T follicular helper cell (primary cell): ENCODE results near the gene NOS2.

ENCODE experiments used
- DNase-seq: peaks from one replicate; pipeline ENCODE4 v3.0.0-alpha.2; 2020; ENCODE audit warnings: low read depth

Gene NOS2

DNA sequence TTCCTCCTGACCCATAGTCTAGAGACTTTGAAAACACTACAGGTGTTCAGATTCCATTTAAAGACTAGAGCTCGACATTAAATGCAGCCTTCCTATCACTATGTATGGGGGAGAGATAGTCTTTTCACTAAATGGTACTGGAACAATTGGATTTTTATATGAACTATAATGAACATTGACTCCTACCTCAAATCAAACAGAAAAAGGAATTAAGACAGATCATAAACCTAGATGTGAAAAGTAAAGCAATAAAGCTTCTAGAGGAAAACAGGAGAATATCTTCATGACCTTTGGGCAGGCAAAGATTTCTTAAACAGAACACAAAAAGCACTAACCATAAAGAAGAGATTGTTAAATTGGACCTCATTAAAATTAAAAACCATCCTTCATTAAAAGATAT, 18.8 kb upstream of the NOS2 start:
- DNase-seq: no peak

DNA sequence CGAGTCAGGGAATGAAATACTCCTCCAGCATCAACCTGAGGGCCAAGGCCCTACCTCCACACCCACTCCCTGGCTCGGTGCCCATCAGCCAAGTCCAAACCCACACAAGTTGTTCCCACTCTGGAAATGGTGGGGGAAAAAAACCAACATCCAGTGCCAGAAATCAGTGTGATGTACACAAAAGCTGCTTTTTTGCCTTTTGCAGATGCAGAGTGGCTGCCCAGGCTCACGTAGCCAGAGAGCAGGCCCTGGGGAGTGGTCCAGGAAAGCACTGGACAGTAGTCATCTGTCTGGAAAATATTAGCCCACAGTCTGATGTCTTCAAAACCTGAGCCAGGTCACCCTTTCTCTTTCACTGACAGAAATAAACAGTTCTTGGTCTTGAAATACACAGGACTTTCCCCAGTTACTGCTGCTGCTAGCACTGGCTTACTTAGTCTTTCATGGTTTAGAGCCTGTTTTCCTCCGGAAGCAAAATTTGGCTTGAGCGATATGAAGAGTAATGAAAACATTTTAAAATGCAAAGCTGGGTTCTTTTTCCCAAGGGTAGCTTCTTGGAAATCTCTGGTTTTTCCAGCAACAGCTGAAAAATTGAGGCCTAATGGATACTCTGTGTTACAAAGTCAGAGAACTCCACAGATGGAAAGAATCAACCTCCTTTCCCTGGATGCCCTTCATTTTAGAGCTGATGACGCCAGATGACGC, 18.2 kb upstream of the NOS2 start:
- DNase-seq: no peak

DNA sequence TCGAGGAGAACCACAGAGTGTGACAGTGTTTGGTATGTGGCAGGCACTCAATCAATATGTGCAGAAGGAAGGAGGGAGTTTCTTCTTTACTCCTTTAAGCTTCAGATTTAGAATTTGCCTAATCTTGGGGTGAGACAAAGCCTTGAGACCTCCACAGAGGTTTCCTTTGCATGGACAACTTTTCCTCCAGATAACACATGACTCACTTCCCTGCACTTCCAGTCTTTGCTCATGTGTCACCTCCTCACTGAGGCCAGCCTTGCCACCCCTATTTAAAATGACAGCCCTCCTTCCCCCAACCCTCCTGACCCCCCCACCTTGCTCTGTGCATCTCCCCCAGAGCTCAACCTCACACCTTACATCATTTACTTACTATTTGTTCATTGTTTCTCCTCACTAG, 17.4 kb upstream of the NOS2 start:
- no peak for DNase-seq

DNA sequence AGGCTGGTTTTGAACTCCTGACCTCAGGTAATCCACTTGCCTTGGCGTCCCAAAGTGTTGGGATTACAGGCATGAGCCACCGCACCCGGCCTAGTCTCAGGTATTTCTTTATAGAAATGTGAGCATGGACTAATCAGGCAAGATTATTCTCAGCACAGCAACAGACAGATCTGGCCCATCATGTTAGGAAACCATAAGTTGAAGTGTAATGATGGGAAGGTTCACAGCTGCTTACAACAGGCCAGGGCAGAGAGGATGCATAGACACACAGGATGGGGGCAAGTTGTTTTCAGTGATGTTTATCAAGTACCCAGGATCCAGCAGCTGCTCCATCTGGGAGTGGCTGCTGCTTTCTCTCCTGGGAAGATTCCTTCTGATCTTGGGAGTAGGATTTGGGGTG, 16.6 kb upstream of the NOS2 start:
- no peak for DNase-seq

DNA sequence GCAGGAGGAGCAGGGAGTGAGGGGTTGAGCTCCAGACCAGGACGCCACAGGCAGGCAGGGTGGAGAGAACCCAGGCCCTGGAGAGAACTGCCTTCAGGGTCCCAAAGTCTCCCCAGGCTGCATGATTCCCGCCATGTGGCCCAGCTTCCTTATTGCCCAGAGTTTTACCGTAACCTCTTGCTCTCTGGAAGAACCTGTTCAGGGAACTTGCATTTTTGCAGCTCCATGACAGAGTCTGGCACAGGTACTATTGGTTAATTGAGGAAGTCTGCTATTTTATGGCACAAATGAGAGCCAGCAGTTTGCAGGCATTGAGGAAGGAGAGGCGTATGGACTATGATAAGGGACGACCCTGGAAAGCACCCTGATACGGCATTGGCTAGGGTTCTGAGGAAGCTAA, 11.6 kb upstream of the NOS2 start:
- DNase-seq: no peak

DNA sequence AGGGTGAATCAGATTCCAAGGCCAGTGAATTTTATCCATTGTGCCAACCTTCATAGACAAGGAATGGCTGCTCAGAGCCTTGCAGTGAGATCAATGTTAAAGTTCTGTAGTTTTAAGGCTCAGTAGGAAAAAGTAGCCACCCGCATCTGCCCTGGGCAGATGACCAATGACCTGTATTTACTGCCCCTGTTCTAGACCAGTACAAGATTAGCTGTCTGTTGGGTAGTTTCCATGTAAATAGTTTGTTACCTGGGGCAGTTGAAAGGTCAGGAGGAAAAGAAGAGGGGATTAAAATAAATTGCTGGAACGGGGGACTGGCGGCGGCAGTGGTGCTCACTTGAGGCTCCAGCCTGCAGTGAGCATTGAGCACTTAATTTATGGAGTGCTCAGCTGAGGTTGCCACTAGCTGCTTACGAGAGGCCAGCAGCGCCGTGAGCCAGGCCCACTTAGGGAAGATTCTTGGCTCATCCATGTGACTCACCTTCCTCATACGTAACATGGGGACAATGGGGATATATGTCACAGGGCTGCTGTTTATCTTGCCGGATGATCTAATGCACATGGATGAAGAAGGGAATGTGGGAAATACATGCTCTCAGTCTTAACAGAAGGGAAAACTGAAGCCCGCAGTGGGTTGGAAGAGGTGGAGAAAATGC, 10.7 kb upstream of the NOS2 start:
- DNase-seq: no peak

DNA sequence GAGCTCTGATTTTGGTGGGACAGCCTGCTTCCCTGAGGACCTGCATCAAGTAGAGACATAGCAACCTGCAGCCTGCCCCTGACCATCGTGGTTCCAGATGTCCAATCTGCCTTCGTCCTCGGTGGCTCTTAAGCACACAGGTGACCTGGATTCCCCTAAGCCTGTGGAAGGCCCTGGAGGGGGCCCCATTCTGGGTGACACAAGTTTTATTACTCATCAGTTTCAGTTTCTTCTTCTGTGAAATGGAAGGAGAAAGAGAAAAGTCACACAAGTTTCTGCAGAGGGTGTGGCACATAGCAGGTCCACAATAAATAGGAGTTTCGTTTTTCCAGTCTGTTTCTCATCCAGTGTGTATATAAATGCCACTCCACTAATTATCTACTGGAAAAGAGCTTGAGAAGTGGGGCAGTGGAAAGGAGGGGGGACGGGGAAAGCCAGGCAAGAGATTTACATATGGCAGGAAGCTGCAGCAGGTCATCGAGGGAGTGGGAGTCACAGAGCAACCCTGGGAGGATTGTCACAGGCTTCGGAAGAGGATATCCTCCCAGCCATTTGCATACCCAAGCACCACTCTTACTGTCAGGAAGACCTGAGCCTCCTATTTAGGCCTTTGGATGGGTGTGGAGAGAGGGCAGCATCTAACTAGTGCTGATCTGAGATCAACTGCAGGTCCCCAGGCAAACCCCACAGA, 10.0 kb upstream of the NOS2 start:
- DNase-seq: no peak

DNA sequence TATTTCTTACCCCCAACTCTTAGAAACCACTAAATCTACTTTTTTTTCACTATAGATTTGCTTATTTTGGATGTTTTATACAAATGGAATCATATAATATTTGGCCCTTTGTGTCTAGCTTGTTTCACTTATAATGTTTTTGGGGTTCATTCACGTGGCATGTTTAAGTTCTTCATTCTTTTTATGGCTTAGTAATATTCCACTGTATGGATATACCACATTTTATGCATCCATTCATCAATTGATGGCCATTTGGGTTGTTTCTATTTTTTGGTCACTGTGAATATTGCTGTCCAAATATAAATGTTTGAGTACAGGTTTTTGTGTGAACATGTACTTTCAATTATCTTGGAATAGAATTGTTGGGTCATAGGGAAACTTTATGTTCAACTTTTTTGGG, 9.2 kb upstream of the NOS2 start:
- DNase-seq: no peak

DNA sequence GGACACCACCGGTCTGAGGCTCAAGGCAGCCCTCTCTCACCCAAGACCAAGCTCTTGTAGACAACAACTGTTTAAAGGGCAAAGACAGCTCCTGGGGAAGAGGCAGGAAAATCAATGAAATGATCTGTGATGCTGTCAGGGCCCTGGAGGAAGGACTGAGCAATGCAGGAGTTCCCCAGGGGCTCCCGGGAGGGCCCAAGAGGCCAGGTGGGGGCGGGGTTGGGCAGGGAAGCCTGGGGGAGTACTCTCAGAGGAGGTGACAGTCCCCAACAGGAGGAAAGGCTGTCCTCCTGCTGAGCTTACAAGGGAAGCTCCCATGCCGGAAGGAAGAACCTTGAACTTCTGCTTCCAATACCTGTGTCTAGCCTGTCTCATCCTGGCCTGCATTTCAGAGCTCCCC, 8.3 kb upstream of the NOS2 start:
- no peak for DNase-seq

DNA sequence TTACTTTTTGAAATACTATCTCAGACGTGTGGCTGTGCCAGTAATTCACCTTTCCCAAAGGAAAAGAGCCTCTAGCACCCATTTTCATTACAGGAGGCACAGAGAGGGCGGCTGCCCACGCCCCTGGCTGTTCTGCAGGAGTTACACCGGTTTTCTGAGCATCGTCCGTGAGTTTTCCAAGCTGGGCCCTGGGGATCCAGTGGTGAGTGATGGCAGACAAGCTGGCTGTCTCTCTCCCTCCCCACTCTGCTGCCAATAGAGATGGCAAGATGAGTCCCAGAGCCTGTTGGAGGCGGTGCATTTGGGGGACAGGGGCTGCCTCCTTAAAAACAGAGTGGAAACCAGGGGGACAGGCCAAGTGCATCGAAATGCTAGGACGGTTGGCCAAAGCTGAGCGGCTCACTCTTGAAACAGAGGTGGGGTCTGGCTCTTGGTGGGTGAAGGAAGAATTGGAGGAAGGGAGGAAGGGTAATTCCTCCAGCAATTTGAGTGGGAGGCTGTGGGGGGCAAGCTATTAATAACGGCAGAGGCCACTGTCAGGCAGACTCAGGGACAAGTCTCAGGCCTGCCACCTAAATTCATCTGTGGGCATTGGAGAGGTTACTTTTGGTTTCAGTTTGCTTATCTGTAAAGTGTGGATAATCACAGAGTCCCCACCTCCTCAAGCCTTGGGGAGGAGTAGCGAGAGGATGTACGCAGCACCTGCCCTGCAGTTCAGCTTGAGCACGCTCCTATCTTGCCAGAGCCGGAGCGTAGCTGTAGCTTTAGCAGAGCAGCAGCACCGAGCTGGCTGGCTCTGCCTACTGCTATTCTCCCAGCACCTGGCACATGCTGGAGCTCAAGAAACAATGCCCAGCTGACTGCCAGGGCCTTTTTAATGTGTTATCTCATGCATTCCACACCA, 7.5 kb upstream of the NOS2 start:
- peak; percentile 45 for DNase-seq

DNA sequence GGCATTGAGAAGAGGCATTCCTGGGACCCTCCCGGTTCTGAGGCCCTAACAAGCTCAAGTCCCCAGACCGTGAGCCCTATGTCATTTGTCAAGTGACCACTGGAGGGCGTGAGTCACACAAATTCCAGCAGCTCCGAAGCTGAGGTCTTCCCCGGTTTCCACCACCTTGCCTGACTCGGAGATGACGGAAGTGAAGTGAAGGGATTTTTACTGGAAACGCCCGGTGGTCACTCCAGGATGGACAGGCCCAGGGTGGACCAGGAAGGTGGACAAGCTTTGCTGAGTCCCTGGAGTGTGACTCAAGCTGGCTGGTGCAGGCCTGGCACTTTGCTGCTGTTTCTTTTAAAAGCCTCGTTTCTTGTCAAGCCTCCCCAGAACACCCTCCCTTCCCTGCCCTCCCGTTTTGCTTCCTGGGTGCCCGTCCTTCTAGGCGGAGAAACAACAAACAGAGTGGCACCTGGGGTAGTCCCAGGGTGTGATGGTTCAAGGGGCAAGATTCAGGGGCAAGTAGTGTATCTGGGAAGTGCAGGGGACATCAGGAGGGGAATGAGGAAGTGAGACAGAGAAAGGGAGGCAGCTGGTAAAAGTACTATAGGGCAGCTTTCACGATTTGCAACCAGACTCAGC, 5.3 kb upstream of the NOS2 start:
- DNase-seq: peak; percentile 73

DNA sequence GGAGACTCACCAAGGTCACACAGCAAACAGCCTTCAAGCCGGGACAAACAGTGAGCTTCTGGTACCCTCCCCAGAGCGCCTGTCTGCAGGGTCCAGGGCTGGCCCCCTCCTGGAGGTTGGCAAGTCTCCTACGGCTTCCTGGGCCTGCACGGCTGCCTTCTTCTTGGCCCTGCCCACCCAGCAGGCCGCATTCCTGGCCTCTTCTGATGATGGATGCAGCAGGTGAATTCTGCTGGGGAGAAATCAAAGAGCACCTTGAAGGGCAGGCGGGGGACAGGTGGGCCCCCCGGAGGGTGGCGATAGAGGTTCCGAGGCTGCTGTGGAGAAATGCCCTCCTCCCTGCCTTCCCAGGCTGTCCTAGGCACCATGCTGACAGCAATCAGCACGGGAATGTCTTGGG, 3.8 kb upstream of the NOS2 start:
- no peak for DNase-seq

DNA sequence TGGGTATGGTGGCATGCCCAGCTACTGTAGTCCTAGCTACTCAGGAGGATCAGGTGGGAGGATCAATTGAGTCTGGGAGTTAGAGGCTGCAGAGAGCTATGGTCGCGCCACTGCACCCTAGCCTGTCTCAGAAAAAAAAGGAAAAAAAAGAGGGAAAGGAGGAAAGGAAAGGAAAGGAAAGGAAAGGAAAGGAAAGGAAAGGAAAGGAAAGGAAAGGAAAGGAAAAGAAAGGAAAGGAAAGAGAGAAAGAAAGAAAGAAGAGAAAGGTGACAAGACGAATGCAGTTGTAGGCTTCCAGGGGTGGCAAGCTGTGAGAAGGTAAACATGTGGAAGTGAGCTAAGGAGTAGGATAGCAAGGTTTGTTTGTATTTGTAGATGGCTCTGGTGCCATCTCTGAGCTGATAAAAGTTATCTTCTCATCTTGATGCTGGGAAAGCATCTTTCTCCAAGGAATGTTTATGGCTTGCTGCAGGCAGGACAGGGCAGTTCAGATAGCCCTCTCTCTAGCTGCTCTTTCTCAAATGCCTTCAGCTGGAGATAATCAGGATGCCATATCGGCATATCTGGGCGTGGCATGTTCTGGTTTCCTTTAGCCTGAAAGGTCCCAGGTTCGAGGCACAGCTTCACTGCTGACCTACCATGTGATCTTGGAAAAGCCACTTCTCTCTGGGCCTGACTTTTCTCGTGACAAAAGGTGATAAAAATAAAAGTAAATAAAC, 2.8 kb upstream of the NOS2 start:
- no peak for DNase-seq

DNA sequence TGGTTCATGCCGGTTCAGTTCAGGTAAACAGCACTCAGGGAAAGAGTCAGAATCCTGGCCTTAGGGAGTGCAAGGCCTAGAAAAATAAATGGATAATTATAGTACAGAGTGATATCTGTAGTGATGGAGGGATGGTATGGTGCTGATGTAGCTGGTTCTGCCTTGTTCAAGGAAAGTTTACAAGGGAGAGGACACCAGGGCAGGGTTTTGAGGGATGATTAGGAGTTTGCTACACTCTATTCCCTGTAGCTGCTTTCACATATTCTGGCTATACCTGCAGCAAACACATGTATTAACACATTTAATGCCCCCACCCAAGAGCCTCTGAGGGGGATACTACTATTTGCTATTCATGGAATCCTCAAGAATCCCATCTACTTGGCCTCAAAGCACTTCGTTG, 1.7 kb upstream of the NOS2 start:
- no peak for DNase-seq

DNA sequence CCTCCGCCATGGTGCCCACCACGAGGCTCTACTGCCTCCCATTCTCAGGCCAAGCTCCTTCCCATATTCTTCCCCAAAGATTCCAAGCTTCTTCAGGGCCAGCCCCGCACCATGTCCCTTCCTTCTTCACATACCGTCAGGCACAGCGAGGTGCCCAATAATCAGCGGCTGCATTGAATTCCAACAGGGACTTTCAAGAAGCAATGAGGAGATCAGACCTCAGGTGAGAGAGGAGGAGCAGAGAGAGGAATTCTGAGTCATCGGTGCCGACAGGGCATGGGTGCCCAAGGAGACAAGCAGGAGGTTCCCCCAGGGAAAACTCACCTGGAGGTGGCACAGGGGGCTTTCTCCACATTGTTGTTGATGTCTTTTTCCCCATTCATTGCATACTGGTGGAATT, 2.0 kb downstream of the NOS2 start:
- DNase-seq: no peak

DNA sequence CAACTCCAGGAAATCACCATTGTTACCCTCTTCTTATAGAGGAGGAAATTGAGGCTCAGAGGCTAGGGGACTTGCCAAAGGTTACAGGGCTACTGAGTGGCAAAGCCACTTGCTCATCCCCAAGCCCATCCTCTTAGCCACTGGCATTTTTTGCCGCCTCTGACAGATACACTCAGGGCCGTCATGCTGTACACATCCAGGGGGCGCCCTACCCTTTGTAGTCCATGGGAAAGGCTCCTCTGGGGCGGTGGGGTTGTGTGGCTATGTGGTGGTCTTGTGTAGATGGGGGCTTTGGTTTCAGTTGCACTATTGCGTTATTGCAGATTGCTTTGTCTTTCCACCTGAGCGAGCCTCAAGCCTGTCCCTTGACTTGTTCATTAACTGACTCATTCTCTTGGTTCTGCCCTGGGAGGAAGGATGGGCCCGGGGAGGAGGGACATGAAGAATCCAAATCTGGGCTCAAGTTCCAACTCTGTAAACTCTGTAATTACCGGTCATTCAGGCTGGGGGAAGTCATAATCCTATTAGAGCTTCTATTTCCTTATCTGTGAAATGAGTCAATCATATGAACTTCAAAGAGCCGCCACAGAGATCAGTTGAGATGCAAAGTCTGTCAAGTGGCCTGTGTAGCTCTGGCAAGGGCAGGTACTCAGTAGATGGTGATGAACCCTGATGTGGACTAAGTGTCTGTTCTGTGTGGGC, 2.8 kb downstream of the NOS2 start:
- DNase-seq: no peak

DNA sequence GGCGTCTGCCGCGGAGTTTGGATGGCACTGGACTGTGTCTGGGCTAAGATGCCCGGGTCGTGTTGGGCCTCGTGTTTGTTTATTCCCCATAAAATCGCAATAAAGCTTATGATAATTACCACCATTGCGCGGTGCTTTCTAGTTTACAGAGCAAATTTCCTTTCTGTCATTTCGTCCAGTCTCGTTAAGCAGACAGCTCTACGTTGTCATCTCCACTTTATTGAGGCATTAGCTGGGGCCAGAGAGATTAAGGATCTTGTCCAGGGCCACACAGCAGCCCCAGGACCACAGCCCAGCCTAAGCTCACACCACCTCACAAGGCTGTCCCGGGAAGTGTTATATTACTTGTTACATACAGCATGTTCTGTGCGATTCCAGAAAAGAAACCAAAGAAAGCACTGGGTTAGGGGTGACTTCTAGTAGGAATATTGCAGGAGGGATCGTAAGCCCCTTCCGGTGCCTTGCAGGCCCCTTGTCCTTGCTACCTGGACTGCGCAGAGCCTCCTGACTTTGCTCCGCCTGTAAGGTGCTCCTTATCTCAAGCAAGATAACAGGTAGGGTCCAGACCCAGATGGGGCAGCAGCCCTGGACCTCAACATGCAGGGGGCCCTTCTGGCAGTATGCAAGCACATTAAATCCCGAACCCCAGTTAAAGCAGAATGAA, 6.3 kb downstream of the NOS2 start:
- DNase-seq: no peak

DNA sequence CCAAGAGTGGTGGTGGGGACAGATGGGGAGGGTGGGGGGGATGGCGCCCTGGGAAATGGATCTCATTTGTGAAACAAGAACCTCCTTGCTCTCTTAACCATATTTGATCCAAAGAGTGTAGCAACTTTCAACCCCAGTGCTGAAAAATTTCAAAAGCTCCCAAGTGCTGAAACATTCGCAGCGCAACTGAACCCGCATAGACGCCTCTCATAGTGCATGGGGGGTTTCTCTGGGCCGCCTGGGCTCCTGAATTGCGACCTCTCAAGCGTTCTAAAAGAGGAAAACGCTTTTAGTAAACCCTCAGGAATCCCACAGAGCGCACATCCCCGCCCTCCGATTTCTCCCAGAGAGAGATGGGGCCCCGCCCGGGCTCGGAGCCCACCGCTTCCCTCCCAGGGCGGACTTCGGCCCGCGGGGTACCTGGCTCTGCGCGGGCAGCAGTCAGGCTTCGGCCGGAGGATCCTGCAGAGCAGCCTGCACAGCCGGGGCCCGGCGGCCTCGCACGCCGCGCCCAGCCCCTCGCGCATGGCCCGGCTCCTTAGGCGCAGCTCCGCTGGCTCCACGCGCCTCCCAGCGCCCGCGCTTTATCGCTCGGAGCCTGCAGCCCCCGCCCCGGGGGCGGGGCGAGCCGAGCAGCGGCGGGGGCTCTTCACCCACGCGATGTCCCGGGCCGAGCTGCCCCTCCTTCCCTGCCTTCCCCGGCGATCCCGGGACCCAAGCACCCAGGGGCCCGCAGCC, 7.0 kb downstream of the NOS2 start:
- no peak for DNase-seq

DNA sequence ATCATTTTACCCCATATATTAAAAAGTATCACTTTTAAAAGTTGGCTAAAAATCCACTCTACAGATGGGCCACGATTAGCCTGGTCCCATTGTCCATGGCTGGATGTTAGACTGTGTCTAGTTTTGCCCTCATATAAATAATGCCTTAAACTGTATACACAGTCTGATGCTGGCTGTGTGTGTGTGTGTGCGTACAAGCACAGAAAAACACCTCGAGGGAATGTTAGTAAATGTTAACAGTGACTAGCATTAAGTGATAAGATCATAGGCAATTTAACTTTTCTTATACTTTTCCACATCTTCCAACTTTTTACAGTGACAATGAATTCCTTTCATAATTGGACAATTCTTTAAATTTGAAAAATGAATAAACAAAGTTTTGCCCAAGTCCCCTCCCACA, 8.2 kb downstream of the NOS2 start:
- no peak for DNase-seq
